GM08714 (cell line): ENCODE data around the gene CREBRF.
"Not testable (repeated sequence)": the region's sequence is repeated elsewhere in the genome, so short reads cannot be mapped to it uniquely, and the experiment has no call there.

Experiments
- H3K4me3 ChIP-seq: fragments of 200-500 bp; sonication (Bioruptor generic); 2 replicates; pipeline ENCODE4 v1.5.1; 2014; ENCODE audit warnings: mild to moderate bottlenecking, low read length, inconsistent platforms
- ZNF274 ChIP-seq: IDR thresholded peaks from 2 replicates; pipeline ENCODE4 v1.6.1; 2012; ENCODE audit warnings: mild to moderate bottlenecking, low read depth, low read length

CREBRF gene

GRCh38 chr5:173090639-173091038, 34.5 kb downstream of the CREBRF start:
- no peak for TF ChIP-seq ZNF274
- H3K4me3 ChIP-seq, result no peak overlapping the region

GRCh38 chr5:173091981-173092380, 35.8 kb downstream of the CREBRF start:
- H3K4me3 ChIP-seq, result no peak overlapping the region
- no peak for TF ChIP-seq ZNF274

GRCh38 chr5:173093606-173094005, 37.5 kb downstream of the CREBRF start:
- H3K4me3 ChIP-seq, result no peak overlapping the region

GRCh38 chr5:173094012-173094661, 38.0 kb downstream of the CREBRF start:
- H3K4me3 ChIP-seq, result no peak overlapping the region
- TF ChIP-seq ZNF274, result no peak

More at GRCh38 chr5:173093606-173094005, 37.5 kb downstream of the CREBRF start:
- TF ChIP-seq ZNF274, result no peak

- TF ChIP-seq ZNF274, result no peak
- no peak overlapping the region for H3K4me3 ChIP-seq
These were observed 42.6 kb downstream of the CREBRF start for GRCh38 chr5:173098787-173099186.

GRCh38 chr5:173099461-173099860, 43.3 kb downstream of the CREBRF start:
- no peak for TF ChIP-seq ZNF274
- no peak overlapping the region for H3K4me3 ChIP-seq

- no peak overlapping the region for H3K4me3 ChIP-seq
- no peak for TF ChIP-seq ZNF274
These were observed 45.1 kb downstream of the CREBRF start for GRCh38 chr5:173101245-173101644.

- no peak overlapping the region for H3K4me3 ChIP-seq
- no peak for TF ChIP-seq ZNF274
These were observed 47.3 kb downstream of the CREBRF start for GRCh38 chr5:173103411-173103810.

- TF ChIP-seq ZNF274, result no peak
- H3K4me3 ChIP-seq, result no peak overlapping the region
These were observed 52.8 kb downstream of the CREBRF start for GRCh38 chr5:173108914-173109313.

GRCh38 chr5:173114536-173114935, 58.4 kb downstream of the CREBRF start:
- no peak overlapping the region for H3K4me3 ChIP-seq
- no peak for TF ChIP-seq ZNF274

GRCh38 chr5:173119719-173120118, 63.6 kb downstream of the CREBRF start:
- H3K4me3 ChIP-seq, result no peak overlapping the region
- TF ChIP-seq ZNF274, result no peak

- H3K4me3 ChIP-seq, result no peak overlapping the region
- TF ChIP-seq ZNF274, result no peak
These were observed 67.3 kb downstream of the CREBRF start for GRCh38 chr5:173123416-173123815.

- not testable (repeated sequence) for H3K4me3 ChIP-seq
These were observed 76.0 kb downstream of the CREBRF start for GRCh38 chr5:173132166-173132565.

- H3K4me3 ChIP-seq, result no peak overlapping the region
- TF ChIP-seq ZNF274, result no peak
These were observed 82.6 kb downstream of the CREBRF start for GRCh38 chr5:173138707-173139106.

- no peak for TF ChIP-seq ZNF274
- no peak overlapping the region for H3K4me3 ChIP-seq
These were observed 83.5 kb downstream of the CREBRF start for GRCh38 chr5:173139631-173140030.

- no peak for TF ChIP-seq ZNF274
- no peak overlapping the region for H3K4me3 ChIP-seq
These were observed 84.6 kb downstream of the CREBRF start for GRCh38 chr5:173140769-173141168.
